PC-3 (cell line): ENCODE data around the gene ACTL8. TPM values are rescaled to one million over a fixed set of nuclear protein-coding genes. Genes with fewer than 3 reads are reported as not detected.

Experiments
- ATAC-seq: fragments of 200-7000 bp; cut with Tn5 transposase; 2 replicates; pipeline ENCODE4 v1.9.1; 2020; ENCODE audit warnings: mild to moderate bottlenecking, moderate library complexity
- BruUV-seq: library from RNA; stranded (reverse); fragments of 400-500 nt; replicated peaks from 2 replicates; lab custom pipeline; 2021; lab: Mats Ljungman, UMichigan
- CTCF ChIA-PET: fragments of 300-600 bp; sonication (Branson Sonifier 250); formaldehyde crosslinking; loops from one replicate; lab custom pipeline; 2022; ENCODE audit warnings: antibody characterized with exemption; lab: Charles Lee
- POLR2A ChIA-PET: fragments of 300-600 bp; sonication (Branson Sonifier 250); formaldehyde crosslinking; loops from one replicate; lab custom pipeline; 2022; ENCODE audit warnings: antibody characterized with exemption; ENCODE audit not compliant: unreplicated experiment; lab: Charles Lee
- DNase-seq: peaks from one replicate; pipeline ENCODE4 v3.0.0-alpha.2; 2015
- H2AFZ ChIP-seq: fragments of 300-600 bp; sonication (generic); 2 replicates; pipeline ENCODE4 v1.6.0; 2016; ENCODE audit warnings: antibody characterized with exemption, low read length
- H3F3A ChIP-seq: fragments of 300-600 bp; sonication (generic); one replicate; pipeline ENCODE4 v1.6.0; 2017; ENCODE audit warnings: antibody characterized with exemption, low read length, control low read depth, mild to moderate bottlenecking; ENCODE audit not compliant: unreplicated experiment
- H3K27ac ChIP-seq: fragments of 300-600 bp; sonication (generic); 2 replicates; pipeline ENCODE4 v1.5.1; 2016; ENCODE audit warnings: mild to moderate bottlenecking, low read length
- H3K27me3 ChIP-seq: fragments of 300-600 bp; sonication (generic); 2 replicates; pipeline ENCODE4 v1.6.1; 2016; ENCODE audit warnings: low read length, mixed read lengths
- H3K36me3 ChIP-seq: fragments of 300-600 bp; sonication (generic); 2 replicates; pipeline ENCODE4 v1.6.1; 2016; ENCODE audit warnings: low read depth, mixed run types, low read length, mixed read lengths
- H3K4me1 ChIP-seq: fragments of 300-600 bp; sonication (generic); 2 replicates; pipeline ENCODE4 v1.5.1; 2016; ENCODE audit warnings: low read length; ENCODE audit not compliant: insufficient read depth
- H3K4me2 ChIP-seq: fragments of 300-600 bp; sonication (generic); 2 replicates; pipeline ENCODE4 v1.6.0; 2016; ENCODE audit warnings: low read length
- H3K4me3 ChIP-seq: fragments of 300-600 bp; sonication (generic); 2 replicates; pipeline ENCODE4 v1.5.1; 2016; ENCODE audit warnings: mild to moderate bottlenecking, low read length, mixed read lengths
- H3K79me2 ChIP-seq: fragments of 300-600 bp; sonication (generic); 2 replicates; pipeline ENCODE4 v1.6.1; 2017; ENCODE audit warnings: low read length, mixed read lengths
- H3K9ac ChIP-seq: fragments of 300-600 bp; sonication (generic); 2 replicates; pipeline ENCODE4 v1.6.0; 2016; ENCODE audit warnings: mild to moderate bottlenecking, low read length
- H3K9me2 ChIP-seq: fragments of 300-600 bp; sonication (generic); replicated peaks from 2 replicates; pipeline ENCODE4 v1.6.1; 2016; ENCODE audit warnings: mixed run types, low read length, mixed read lengths
- H3K9me3 ChIP-seq: fragments of 300-600 bp; sonication (generic); 2 replicates; pipeline ENCODE4 v1.6.1; 2016; ENCODE audit warnings: low read length, mixed read lengths
- H4K20me1 ChIP-seq: fragments of 300-600 bp; sonication (generic); 2 replicates; pipeline ENCODE4 v1.6.1; 2016; ENCODE audit warnings: low read length, mixed read lengths
- CTCF ChIP-seq: fragments of 300-600 bp; sonication (generic); conservative IDR thresholded peaks from 2 replicates; pipeline ENCODE4 v1.5.1; 2017; ENCODE audit warnings: antibody characterized with exemption, low read depth, mild to moderate bottlenecking, low read length
- EZH2 ChIP-seq: fragments of 300-600 bp; sonication (generic); IDR thresholded peaks from one replicate; pipeline ENCODE4 v1.6.1; 2017; ENCODE audit warnings: antibody characterized with exemption, mild to moderate bottlenecking, low read length; ENCODE audit not compliant: unreplicated experiment
- EZH2phosphoT487 ChIP-seq: fragments of 300-600 bp; sonication (generic); IDR thresholded peaks from 2 replicates; pipeline ENCODE4 v1.6.1; 2018; ENCODE audit warnings: mild to moderate bottlenecking, antibody characterized with exemption, low read length, borderline replicate concordance
- intact Hi-C: fragments of 100-400 bp; cut with micrococcal nuclease; formaldehyde crosslinking; loops from 2 replicates; pipeline ENCODE4 v1.9.0; 2023
- total RNA-seq: library from RNA; depleted of rRNA; stranded (reverse); fragments of >200 nt; gene quantifications from 2 replicates; pipeline ENCODE4 v1.2.3, GENCODE V29; 2014

Gene ACTL8
- total RNA-seq, 1 experiment from 2014 or later, result not detected

- H3K9me3 ChIP-seq, result no peaks in the 10 kb centered on the region
- no peak overlapping the region for H3K9ac ChIP-seq
- ChIA-PET POLR2A (no interaction called here), CTCF (no interaction called here)
- no peaks in the 10 kb centered on the region for H4K20me1 ChIP-seq
- ATAC-seq (no peak), DNase-seq (no peak)
- no peaks in the 10 kb centered on the region for H3K36me3 ChIP-seq
- no peaks in the 10 kb centered on the region for H3K4me1 ChIP-seq
- no peaks in the 10 kb centered on the region for H3F3A ChIP-seq
- H3K4me2 ChIP-seq, result no peak overlapping the region
- BruUV-seq, result no TSS peak
- H3K27me3 ChIP-seq, result no peaks in the 10 kb centered on the region
- no peak overlapping the region for H3K4me3 ChIP-seq
- H3K9me2 ChIP-seq, result no peaks in the 10 kb centered on the region
- H3K79me2 ChIP-seq, result no peaks in the 10 kb centered on the region
- intact Hi-C loops, result no loop called here
- no peak for TF ChIP-seq CTCF
- TF ChIP-seq EZH2phosphoT487, result no peak
- no peak for TF ChIP-seq EZH2
- no peak overlapping the region for H3K27ac ChIP-seq
- no peak overlapping the region for H2AFZ ChIP-seq
These were observed 41.1 kb upstream of the ACTL8 start for GRCh38 chr1:17713993-17714392.

- CTCF ChIA-PET, result no interaction called here
- H3K27me3 ChIP-seq, result no peaks in the 10 kb centered on the region
- H3K4me1 ChIP-seq, result no peaks in the 10 kb centered on the region
- no TSS peak for BruUV-seq
- ATAC-seq (no peak), DNase-seq (no peak)
- H2AFZ ChIP-seq, result no peak overlapping the region
- POLR2A ChIA-PET, result no interaction called here
- no peak overlapping the region for H3K4me2 ChIP-seq
- no peaks in the 10 kb centered on the region for H4K20me1 ChIP-seq
- H3K27ac ChIP-seq, result no peak overlapping the region
- no peaks in the 10 kb centered on the region for H3F3A ChIP-seq
- H3K79me2 ChIP-seq, result no peaks in the 10 kb centered on the region
- H3K9ac ChIP-seq, result no peak overlapping the region
- TF ChIP-seq CTCF, result no peak
- no peak for TF ChIP-seq EZH2
- no peak for TF ChIP-seq EZH2phosphoT487
- intact Hi-C loops, result no loop called here
- no peaks in the 10 kb centered on the region for H3K36me3 ChIP-seq
- H3K9me2 ChIP-seq, result no peaks in the 10 kb centered on the region
- H3K9me3 ChIP-seq, result no peaks in the 10 kb centered on the region
- no peak overlapping the region for H3K4me3 ChIP-seq
These were observed 37.3 kb upstream of the ACTL8 start for GRCh38 chr1:17717594-17718535.

- no peak overlapping the region for H3K27ac ChIP-seq
- DNase-seq (no peak), ATAC-seq (no peak)
- no peaks in the 10 kb centered on the region for H3K36me3 ChIP-seq
- H3K9me3 ChIP-seq, result no peaks in the 10 kb centered on the region
- H3F3A ChIP-seq, result no peaks in the 10 kb centered on the region
- H3K4me3 ChIP-seq, result no peak overlapping the region
- intact Hi-C loops, result no loop called here
- no TSS peak for BruUV-seq
- no peak overlapping the region for H3K9ac ChIP-seq
- H4K20me1 ChIP-seq, result no peaks in the 10 kb centered on the region
- no peaks in the 10 kb centered on the region for H3K27me3 ChIP-seq
- no peaks in the 10 kb centered on the region for H3K9me2 ChIP-seq
- CTCF ChIA-PET, result no interaction called here
- TF ChIP-seq EZH2 (no peak), EZH2phosphoT487 (no peak), CTCF (no peak)
- H3K4me2 ChIP-seq, result no peak overlapping the region
- POLR2A ChIA-PET, result no interaction called here
- H3K79me2 ChIP-seq, result no peaks in the 10 kb centered on the region
- no peak overlapping the region for H2AFZ ChIP-seq
- no peaks in the 10 kb centered on the region for H3K4me1 ChIP-seq
These were observed 35.3 kb upstream of the ACTL8 start for GRCh38 chr1:17719874-17720273.
